Neural cell (in vitro differentiated cells): Measurements from ENCODE around the gene BAAT.

Experiments
- EZH2 ChIP-seq: fragments of 200-600, 300-800 bp; shearing (Covaris generic), sonication (generic); IDR thresholded peaks from 2 replicates; pipeline ENCODE4 v1.6.1; 2014; ENCODE audit warnings: antibody characterized with exemption, low read length, borderline replicate concordance, mild to moderate bottlenecking; ENCODE audit not compliant: insufficient read depth, poor library complexity, severe bottlenecking
- TF ChIP-seq, protein P1 (sequence below): fragments of 450-650 bp; IDR thresholded peaks from 2 replicates; pipeline ENCODE4 v1.5.1; 2014; ENCODE audit warnings: antibody characterized with exemption, mild to moderate bottlenecking, moderate library complexity; ENCODE audit not compliant: poor library complexity, severe bottlenecking

DNA sequence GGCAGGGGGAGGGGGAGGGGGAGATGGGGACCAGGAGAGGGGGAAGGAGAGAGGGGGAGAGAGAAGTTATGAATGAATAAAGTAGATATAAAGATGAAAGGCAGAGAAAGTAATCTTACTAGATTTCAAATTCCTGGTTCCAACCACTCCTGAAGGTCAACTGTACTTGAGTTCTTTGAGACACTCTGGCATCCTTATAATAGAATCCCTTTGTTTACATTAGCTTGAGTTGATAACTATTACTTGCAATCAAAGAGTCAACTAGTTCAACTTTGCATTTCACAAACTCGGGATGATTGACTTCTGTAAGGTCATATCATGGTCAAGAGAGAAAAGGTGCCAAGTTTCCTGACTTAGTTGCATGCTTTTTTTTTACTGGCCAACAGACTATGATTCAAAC lies 42.2 kb downstream of the BAAT start:
- TF ChIP-seq, protein P1, sequence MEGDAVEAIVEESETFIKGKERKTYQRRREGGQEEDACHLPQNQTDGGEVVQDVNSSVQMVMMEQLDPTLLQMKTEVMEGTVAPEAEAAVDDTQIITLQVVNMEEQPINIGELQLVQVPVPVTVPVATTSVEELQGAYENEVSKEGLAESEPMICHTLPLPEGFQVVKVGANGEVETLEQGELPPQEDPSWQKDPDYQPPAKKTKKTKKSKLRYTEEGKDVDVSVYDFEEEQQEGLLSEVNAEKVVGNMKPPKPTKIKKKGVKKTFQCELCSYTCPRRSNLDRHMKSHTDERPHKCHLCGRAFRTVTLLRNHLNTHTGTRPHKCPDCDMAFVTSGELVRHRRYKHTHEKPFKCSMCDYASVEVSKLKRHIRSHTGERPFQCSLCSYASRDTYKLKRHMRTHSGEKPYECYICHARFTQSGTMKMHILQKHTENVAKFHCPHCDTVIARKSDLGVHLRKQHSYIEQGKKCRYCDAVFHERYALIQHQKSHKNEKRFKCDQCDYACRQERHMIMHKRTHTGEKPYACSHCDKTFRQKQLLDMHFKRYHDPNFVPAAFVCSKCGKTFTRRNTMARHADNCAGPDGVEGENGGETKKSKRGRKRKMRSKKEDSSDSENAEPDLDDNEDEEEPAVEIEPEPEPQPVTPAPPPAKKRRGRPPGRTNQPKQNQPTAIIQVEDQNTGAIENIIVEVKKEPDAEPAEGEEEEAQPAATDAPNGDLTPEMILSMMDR: no peak
- TF ChIP-seq EZH2: no peak
